OCI-LY7 (cell line): Measurements from ENCODE around the gene MTMR11.

Experiments used
- EZH2phosphoT487 ChIP-seq: fragments of 200-600 bp; sonication (generic); IDR thresholded peaks from 2 replicates; pipeline ENCODE4 v1.6.1; 2018; ENCODE audit warnings: low read depth, borderline replicate concordance, mild to moderate bottlenecking, mixed run types, antibody characterized with exemption, low read length, moderate library complexity, mixed read lengths
- TF ChIP-seq, protein P1 (sequence below): fragments of 200-600 bp; sonication (generic); conservative IDR thresholded peaks from 2 replicates; pipeline ENCODE4 v1.5.1; 2014; ENCODE audit warnings: mild to moderate bottlenecking, antibody characterized with exemption, low read length, moderate library complexity, mixed read lengths

DNA sequence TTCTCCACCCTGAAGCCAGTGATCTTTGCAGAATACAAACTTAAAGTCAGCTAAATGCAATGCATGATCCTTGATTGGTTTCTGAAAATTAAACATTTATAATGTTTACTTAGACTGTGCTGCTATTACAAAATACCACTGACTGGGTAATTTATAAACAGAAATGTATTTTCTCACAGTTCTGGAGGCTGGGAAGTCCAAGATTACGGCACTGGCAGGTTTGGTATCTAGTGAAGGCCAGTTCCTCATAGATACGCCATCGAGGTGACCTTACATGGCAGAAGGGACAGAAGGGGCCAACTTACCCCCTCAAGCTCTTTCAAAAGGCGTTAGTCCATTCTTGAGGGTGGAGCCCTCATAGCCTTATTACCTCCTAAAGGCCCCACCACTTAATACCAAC lies 40.1 kb downstream of the MTMR11 start:
- TF ChIP-seq, protein P1, sequence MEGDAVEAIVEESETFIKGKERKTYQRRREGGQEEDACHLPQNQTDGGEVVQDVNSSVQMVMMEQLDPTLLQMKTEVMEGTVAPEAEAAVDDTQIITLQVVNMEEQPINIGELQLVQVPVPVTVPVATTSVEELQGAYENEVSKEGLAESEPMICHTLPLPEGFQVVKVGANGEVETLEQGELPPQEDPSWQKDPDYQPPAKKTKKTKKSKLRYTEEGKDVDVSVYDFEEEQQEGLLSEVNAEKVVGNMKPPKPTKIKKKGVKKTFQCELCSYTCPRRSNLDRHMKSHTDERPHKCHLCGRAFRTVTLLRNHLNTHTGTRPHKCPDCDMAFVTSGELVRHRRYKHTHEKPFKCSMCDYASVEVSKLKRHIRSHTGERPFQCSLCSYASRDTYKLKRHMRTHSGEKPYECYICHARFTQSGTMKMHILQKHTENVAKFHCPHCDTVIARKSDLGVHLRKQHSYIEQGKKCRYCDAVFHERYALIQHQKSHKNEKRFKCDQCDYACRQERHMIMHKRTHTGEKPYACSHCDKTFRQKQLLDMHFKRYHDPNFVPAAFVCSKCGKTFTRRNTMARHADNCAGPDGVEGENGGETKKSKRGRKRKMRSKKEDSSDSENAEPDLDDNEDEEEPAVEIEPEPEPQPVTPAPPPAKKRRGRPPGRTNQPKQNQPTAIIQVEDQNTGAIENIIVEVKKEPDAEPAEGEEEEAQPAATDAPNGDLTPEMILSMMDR = no peak
- no peak for TF ChIP-seq EZH2phosphoT487
